H1 (cell line): ENCODE data around the gene ALLC. TPM values are rescaled to one million over a fixed set of nuclear protein-coding genes. Genes with fewer than 3 reads are reported as not detected.
"Not testable (repeated sequence)": the region's sequence is repeated elsewhere in the genome, so short reads cannot be mapped to it uniquely, and the experiment has no call there.

Experiments used
- CTCF ChIA-PET: fragments of 300-600 bp; sonication (Branson Sonifier 250); formaldehyde crosslinking; loops from one replicate; lab custom pipeline; 2021; ENCODE audit not compliant: partially characterized antibody; lab: Charles Lee
- POLR2A ChIA-PET: fragments of 300-600 bp; sonication (Branson Sonifier 250); formaldehyde crosslinking; loops from one replicate; lab custom pipeline; 2021; ENCODE audit warnings: inconsistent platforms; ENCODE audit not compliant: partially characterized antibody; lab: Charles Lee
- DNase-seq, 2 experiments: peaks; one replicate each; pipeline versions ENCODE4 v3.0.0 to v3.0.0-alpha.2; 2010 to 2022; ENCODE audit warnings: low spot score in 2 of 2, low read depth in 1 of 2, mixed read lengths in 1 of 2
- FAIRE-seq: peaks from 2 replicates; lab custom pipeline; 2011; peaks lifted over from hg19 to GRCh38; lab: Jason Lieb, UNC
- H2AFZ ChIP-seq: 2 replicates; pipeline ENCODE4 v1.8.1; 2012; ENCODE audit warnings: low read length, inconsistent platforms
- H2AK5ac ChIP-seq: 2 replicates; pipeline ENCODE4 v1.6.1; 2013; ENCODE audit warnings: low read depth, low read length
- H2BK120ac ChIP-seq: replicated peaks from 2 replicates; pipeline ENCODE3; 2013; ENCODE audit warnings: low read depth, low read length, inconsistent platforms
- H2BK12ac ChIP-seq: 2 replicates; pipeline ENCODE4 v1.6.1; 2013; ENCODE audit warnings: low read depth, low read length
- H2BK15ac ChIP-seq: 2 replicates; pipeline ENCODE4 v1.6.1; 2013; ENCODE audit warnings: low read length
- H2BK20ac ChIP-seq: 2 replicates; pipeline ENCODE4 v1.6.1; 2013; ENCODE audit warnings: low read length
- H2BK5ac ChIP-seq: 2 replicates; pipeline ENCODE4 v1.6.1; 2013; ENCODE audit warnings: low read depth, low read length
- H3K14ac ChIP-seq: 2 replicates; pipeline ENCODE4 v1.6.1; 2013; ENCODE audit warnings: inconsistent platforms; ENCODE audit not compliant: insufficient read length
- H3K18ac ChIP-seq: 2 replicates; pipeline ENCODE4 v1.6.1; 2013; ENCODE audit warnings: low read length; ENCODE audit errors: extremely low read depth
- H3K23ac ChIP-seq: 2 replicates; pipeline ENCODE4 v1.6.1; 2013; ENCODE audit warnings: inconsistent platforms; ENCODE audit not compliant: insufficient read length
- H3K23me2 ChIP-seq: 2 replicates; pipeline ENCODE4 v1.6.1; 2013; ENCODE audit warnings: low read depth, low read length
- H3K27ac ChIP-seq: 2 replicates; pipeline ENCODE4 v1.6.1; 2011; ENCODE audit warnings: low read depth, low read length, inconsistent platforms
- H3K27me3 ChIP-seq, 4 experiments: replicated peaks in 1 of 4; 1 replicate in 1 of 4; 2 replicates in 3 of 4; pipeline versions ENCODE4 v1.6.1 to v1.8.1; 2011 to 2013; ENCODE audit warnings: low read length in 3 of 4, mild to moderate bottlenecking in 3 of 4, inconsistent platforms in 2 of 4, mixed read lengths in 2 of 4, moderate library complexity in 1 of 4; ENCODE audit not compliant: control insufficient read depth in 3 of 4, insufficient read depth in 3 of 4; ENCODE audit errors: extremely low read depth in 1 of 4
- H3K36me3 ChIP-seq, 4 experiments: 2 replicates each; pipeline versions ENCODE4 v1.6.1 to v1.8.1; 2011 to 2013; ENCODE audit warnings: mild to moderate bottlenecking in 4 of 4, low read length in 3 of 4, moderate library complexity in 2 of 4, control low read depth in 1 of 4, inconsistent platforms in 1 of 4; ENCODE audit not compliant: insufficient read depth in 4 of 4, control insufficient read depth in 2 of 4
- H3K4ac ChIP-seq: replicated peaks from 2 replicates; pipeline ENCODE3; 2013; ENCODE audit warnings: low read length, low read depth, mixed read lengths, inconsistent platforms; ENCODE audit not compliant: insufficient read length
- H3K4me1 ChIP-seq, 4 experiments: replicated peaks in 1 of 4; 1 replicate in 1 of 4; 2 replicates in 3 of 4; pipeline versions ENCODE4 v1.6.1 to v1.8.1; 2011 to 2013; ENCODE audit warnings: low read length in 3 of 4, inconsistent platforms in 2 of 4, mixed read lengths in 1 of 4; ENCODE audit not compliant: insufficient read depth in 4 of 4, control insufficient read depth in 3 of 4
- H3K4me2 ChIP-seq, 2 experiments: 2 replicates each; pipeline versions ENCODE4 v1.6.1 to v1.8.1; 2011 to 2013; ENCODE audit warnings: low read depth in 2 of 2, low read length in 2 of 2, control low read depth in 1 of 2, inconsistent platforms in 1 of 2, mild to moderate bottlenecking in 1 of 2; ENCODE audit not compliant: insufficient read depth in 1 of 2
- H3K4me3 ChIP-seq, 4 experiments: fragments of 200-600, 300-600 bp in 1 of 4; sonication (generic), shearing (Covaris generic), sonication (Bioruptor Twin) in 1 of 4; 2 replicates each; pipeline versions ENCODE4 v1.5.1 to v1.8.1; 2011 to 2016; ENCODE audit warnings: low read length in 4 of 4, low read depth in 3 of 4, control low read depth in 2 of 4, inconsistent platforms in 2 of 4, mild to moderate bottlenecking in 2 of 4, mixed read lengths in 1 of 4, moderate library complexity in 1 of 4; ENCODE audit not compliant: insufficient read depth in 2 of 4; ENCODE audit errors: extremely low read depth in 1 of 4
- H3K56ac ChIP-seq: replicated peaks from 2 replicates; pipeline ENCODE3; 2013; ENCODE audit warnings: low read depth, mild to moderate bottlenecking, mixed read lengths, low read length, inconsistent platforms; ENCODE audit not compliant: insufficient read length
- H3K79me1 ChIP-seq: 2 replicates; pipeline ENCODE4 v1.6.1; 2013; ENCODE audit warnings: low read depth, low read length, control low read depth
- H3K79me2 ChIP-seq, 2 experiments: 2 replicates each; pipeline versions ENCODE4 v1.6.1 to v1.8.1; 2012 to 2013; ENCODE audit warnings: low read length in 2 of 2, mild to moderate bottlenecking in 2 of 2, inconsistent platforms in 1 of 2; ENCODE audit not compliant: insufficient read depth in 2 of 2, control insufficient read depth in 1 of 2
- H3K9ac ChIP-seq, 4 experiments: replicated peaks in 1 of 4; 1 replicate in 1 of 4; 2 replicates in 3 of 4; pipeline versions ENCODE4 v1.6.1 to v1.8.1; 2011 to 2013; ENCODE audit warnings: low read depth in 3 of 4, low read length in 3 of 4, control low read depth in 2 of 4, mild to moderate bottlenecking in 2 of 4, moderate library complexity in 2 of 4, inconsistent platforms in 1 of 4; ENCODE audit errors: extremely low read depth in 1 of 4
- H3K9me3 ChIP-seq, 2 experiments: 2 replicates each; pipeline versions ENCODE4 v1.6.1 to v1.8.1; 2012 to 2013; ENCODE audit warnings: mild to moderate bottlenecking in 2 of 2, moderate library complexity in 2 of 2, control low read depth in 1 of 2, inconsistent platforms in 1 of 2, low read depth in 1 of 2, low read length in 1 of 2, mixed read lengths in 1 of 2; ENCODE audit not compliant: insufficient read depth in 2 of 2
- H4K20me1 ChIP-seq, 2 experiments: replicated peaks in 1 of 2; 2 replicates each; pipeline versions ENCODE3 to v1.8.1; 2011 to 2013; ENCODE audit warnings: inconsistent platforms in 2 of 2, low read length in 2 of 2, mild to moderate bottlenecking in 1 of 2; ENCODE audit not compliant: insufficient read depth in 2 of 2, control insufficient read depth in 1 of 2
- H4K5ac ChIP-seq: 2 replicates; pipeline ENCODE4 v1.6.1; 2013; ENCODE audit warnings: low read length, low read depth, mixed read lengths, inconsistent platforms; ENCODE audit not compliant: insufficient read length
- H4K8ac ChIP-seq: 2 replicates; pipeline ENCODE4 v1.8.0; 2013; ENCODE audit warnings: mild to moderate bottlenecking, moderate library complexity, low read length, inconsistent platforms; ENCODE audit not compliant: insufficient read depth; ENCODE audit errors: extremely low read depth
- H4K91ac ChIP-seq: replicated peaks from 2 replicates; pipeline ENCODE3; 2013; ENCODE audit warnings: low read length, mixed read lengths, inconsistent platforms; ENCODE audit not compliant: insufficient read length
- WGBS, 2 experiments: shearing (Covaris generic) in 1 of 2; methylation state at CpG; one replicate each; pipeline versions ENCODE4 v1.1.6 to v1.1.7; 2013 to 2015; ENCODE audit warnings: low lambda C conversion rate in 2 of 2, mixed read lengths in 2 of 2, inconsistent platforms in 1 of 2, low coverage in 1 of 2, missing lambda C conversion rate in 1 of 2; ENCODE audit not compliant: insufficient replicate concordance in 2 of 2, insufficient coverage in 1 of 2, insufficient read length in 1 of 2; ENCODE audit errors: extremely low coverage in 1 of 2, missing lambda C conversion rate in 1 of 2; 5-methylcytosine and 5-hydroxymethylcytosine counted together
- polyA plus RNA-seq, 7 experiments: library from polyadenylated mRNA; depleted of rRNA in 3 of 7; stranded (reverse) in 5 of 7; unstranded in 2 of 7; fragments of >200 nt in 5 of 7; fragments of 200-250 nt in 2 of 7; gene quantifications; 1 replicate in 5 of 7; 2 replicates in 1 of 7; 4 replicates in 1 of 7; pipeline versions ENCODE4 v1.2.1 to v1.2.3, GENCODE V29; 2011 to 2013; ENCODE audit warnings: missing spikeins in 2 of 7, mixed read lengths in 2 of 7
- total RNA-seq: library from RNA; stranded (reverse); fragmentation: NEBNext Ultra II Directional; extraction: Animal tissue kit (Norgen Biotek cat#: 25700); gene quantifications from 2 replicates; pipeline ENCODE4 v1.2.1, GENCODE V29; 2021

Gene ALLC
- total and polyA plus RNA-seq, 2 of the 8 experiments (the other 6 are each of a cell fraction or from before 2014, with no cell fraction given), result not detected

DNA sequence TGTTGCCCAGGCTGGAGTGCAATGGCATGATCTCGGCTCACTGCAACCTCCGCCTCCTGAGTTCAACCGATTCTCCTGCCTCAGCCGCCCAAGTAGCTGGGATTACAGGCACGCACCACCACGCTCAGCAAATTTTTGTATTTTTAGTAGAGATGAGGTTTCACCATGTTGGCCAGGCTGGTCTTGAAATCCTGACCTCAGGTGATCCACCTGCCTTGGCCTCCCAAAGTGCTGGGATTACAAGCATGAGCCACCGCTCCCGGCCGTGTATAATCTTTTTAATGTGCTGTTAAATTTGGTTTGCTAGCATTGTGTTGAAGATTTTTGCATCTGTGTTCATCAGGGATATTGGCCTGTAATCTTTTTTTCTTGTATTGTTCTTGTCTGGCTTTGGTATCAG is 38.3 kb upstream of the ALLC start:
- H3K56ac ChIP-seq, H3K18ac ChIP-seq, H3K23ac ChIP-seq, H2BK5ac ChIP-seq, H3K9ac ChIP-seq, H3K79me1 ChIP-seq, H2BK120ac ChIP-seq, H4K8ac ChIP-seq, H4K91ac ChIP-seq, H3K23me2 ChIP-seq, H2BK12ac ChIP-seq, POLR2A ChIA-PET, H3K4me3 ChIP-seq, H3K14ac ChIP-seq, H3K79me2 ChIP-seq, FAIRE-seq, H3K4me2 ChIP-seq, H3K27me3 ChIP-seq, H3K4me1 ChIP-seq, H3K27ac ChIP-seq, H4K5ac ChIP-seq, H3K36me3 ChIP-seq, H2AFZ ChIP-seq, DNase-seq, H2AK5ac ChIP-seq, H4K20me1 ChIP-seq, H2BK15ac ChIP-seq, H2BK20ac ChIP-seq, H3K4ac ChIP-seq: not testable (repeated sequence)
- CTCF ChIA-PET, result interaction anchor here (0.6 kb wide), 1 partner anchor 180 kb away, joined by 3 read pairs; no protein-coding TSS in a partner anchor
- peaks cover 8 to 14% of the 10 kb centered on the region in 2 experiments; a peak in 2 of 4 replicates for H3K9me3 ChIP-seq
- WGBS, 2 experiments, result 89% methylated on average over 9 of the region's 9 CpGs; no CpG with 5 or more reads in 1 of the 2 experiments
